IMR-90 (cell line): ENCODE data around the gene ASB1. TPM values are rescaled to one million over a fixed set of nuclear protein-coding genes. Genes with fewer than 3 reads are reported as not detected.

Source experiments
- ATAC-seq: fragments of 200-7000 bp; cut with Tn5 transposase; 2 replicates; pipeline ENCODE4 v1.9.1; 2020; ENCODE audit warnings: low read depth, mild to moderate bottlenecking, moderate library complexity
- BruUV-seq: library from RNA; stranded (reverse); fragments of 400-500 nt; replicated peaks from 2 replicates; lab custom pipeline; 2021; lab: Mats Ljungman, UMichigan
- CTCF ChIA-PET: fragments of 300-600 bp; formaldehyde crosslinking; extraction: SDS; loops from one replicate; lab custom pipeline; 2021; ENCODE audit warnings: antibody characterized with exemption; lab: Yijun Ruan, JAX
- POLR2A ChIA-PET: fragments of 300-600 bp; sonication (Branson Sonifier 250); formaldehyde crosslinking; loops from one replicate; lab custom pipeline; 2022; ENCODE audit warnings: antibody characterized with exemption; ENCODE audit not compliant: unreplicated experiment; lab: Charles Lee
- DNase-seq: peaks from one replicate; pipeline ENCODE4 v3.0.0; 2013
- H2AFZ ChIP-seq: replicated peaks from 2 replicates; pipeline ENCODE3; 2013; ENCODE audit warnings: low read length, mild to moderate bottlenecking; ENCODE audit not compliant: poor library complexity
- H2AK5ac ChIP-seq: 2 replicates; pipeline ENCODE4 v1.6.1; 2013; ENCODE audit warnings: low read depth, low read length, inconsistent platforms
- H2AK9ac ChIP-seq: replicated peaks from 2 replicates; pipeline ENCODE3; 2013; ENCODE audit warnings: mild to moderate bottlenecking, low read depth, low read length, moderate library complexity; ENCODE audit not compliant: poor library complexity
- H2BK120ac ChIP-seq: 2 replicates; pipeline ENCODE4 v1.6.1; 2013; ENCODE audit warnings: low read depth, low read length, inconsistent platforms
- H2BK15ac ChIP-seq: 3 replicates; pipeline ENCODE4 v1.6.1; 2013; ENCODE audit warnings: low read depth, low read length, inconsistent platforms
- H2BK20ac ChIP-seq: 2 replicates; pipeline ENCODE4 v1.6.1; 2013; ENCODE audit warnings: low read depth, mild to moderate bottlenecking, inconsistent platforms, low read length, moderate library complexity
- H2BK5ac ChIP-seq: 2 replicates; pipeline ENCODE4 v1.6.1; 2013; ENCODE audit warnings: mild to moderate bottlenecking, low read depth, low read length, inconsistent platforms; ENCODE audit not compliant: poor library complexity, severe bottlenecking
- H3K14ac ChIP-seq: replicated peaks from 2 replicates; pipeline ENCODE4 v1.6.1; 2013; ENCODE audit warnings: low read depth, low read length, inconsistent platforms
- H3K18ac ChIP-seq: 2 replicates; pipeline ENCODE4 v1.6.1; 2013; ENCODE audit warnings: low read depth, low read length, control low read depth
- H3K23ac ChIP-seq: 2 replicates; pipeline ENCODE4 v1.6.1; 2013; ENCODE audit warnings: low read depth, low read length, inconsistent platforms
- H3K27ac ChIP-seq: 2 replicates; pipeline ENCODE4 v1.5.1; 2013; ENCODE audit warnings: mild to moderate bottlenecking, control low read depth, low read length; ENCODE audit not compliant: insufficient read depth
- H3K27me3 ChIP-seq: 2 replicates; pipeline ENCODE4 v1.6.1; 2013; ENCODE audit warnings: low read length; ENCODE audit not compliant: control insufficient read depth, insufficient read depth
- H3K36me3 ChIP-seq: 2 replicates; pipeline ENCODE4 v1.6.1; 2013; ENCODE audit warnings: low read length, mixed read lengths; ENCODE audit not compliant: control insufficient read depth, insufficient read depth
- H3K4ac ChIP-seq: 2 replicates; pipeline ENCODE4 v1.6.1; 2013; ENCODE audit warnings: low read depth, low read length, inconsistent platforms
- H3K4me1 ChIP-seq: 2 replicates; pipeline ENCODE4 v1.6.1; 2013; ENCODE audit warnings: low read length, mixed read lengths; ENCODE audit not compliant: control insufficient read depth, insufficient read depth
- H3K4me2 ChIP-seq: 2 replicates; pipeline ENCODE4 v1.6.1; 2013; ENCODE audit warnings: low read depth, mild to moderate bottlenecking, control low read depth, low read length, moderate library complexity
- H3K4me3 ChIP-seq: 2 replicates; pipeline ENCODE4 v1.5.1; 2013; ENCODE audit warnings: low read depth, mild to moderate bottlenecking, control low read depth, low read length, moderate library complexity; ENCODE audit not compliant: insufficient read depth
- H3K56ac ChIP-seq: 2 replicates; pipeline ENCODE4 v1.6.1; 2013; ENCODE audit warnings: low read length, inconsistent platforms; ENCODE audit not compliant: insufficient read depth; ENCODE audit errors: extremely low read depth
- H3K79me1 ChIP-seq, 2 experiments: 2 replicates each; pipeline ENCODE4 v1.6.1; 2013; ENCODE audit warnings: low read length in 2 of 2, inconsistent platforms in 1 of 2, low read depth in 1 of 2
- H3K9ac ChIP-seq: 2 replicates; pipeline ENCODE4 v1.6.1; 2013; ENCODE audit warnings: low read depth, low read length, control low read depth
- H3K9me1 ChIP-seq: 2 replicates; pipeline ENCODE4 v1.6.1; 2013; ENCODE audit warnings: low read length, inconsistent platforms; ENCODE audit not compliant: insufficient read depth
- H3K9me3 ChIP-seq: 2 replicates; pipeline ENCODE4 v1.6.1; 2013; ENCODE audit warnings: low read length; ENCODE audit not compliant: control insufficient read depth, insufficient read depth
- H4K20me1 ChIP-seq: 2 replicates; pipeline ENCODE4 v1.6.1; 2013; ENCODE audit warnings: low read length, inconsistent platforms; ENCODE audit not compliant: insufficient read depth
- H4K5ac ChIP-seq: 2 replicates; pipeline ENCODE4 v1.6.1; 2013; ENCODE audit warnings: mild to moderate bottlenecking, low read depth, low read length, control low read depth
- H4K8ac ChIP-seq, 2 experiments: 2 replicates each; pipeline ENCODE4 v1.6.1; 2013; ENCODE audit warnings: low read depth in 2 of 2, low read length in 2 of 2, control low read depth in 1 of 2, inconsistent platforms in 1 of 2
- H4K91ac ChIP-seq: 2 replicates; pipeline ENCODE4 v1.6.1; 2013; ENCODE audit warnings: low read depth, low read length, inconsistent platforms; ENCODE audit not compliant: insufficient read depth
- FOS ChIP-seq: fragments of 150-350 bp; IDR thresholded peaks from 2 replicates; pipeline ENCODE4 v1.6.1; 2016; ENCODE audit warnings: low read depth, low read length
- MXI1 ChIP-seq: IDR thresholded peaks from 2 replicates; pipeline ENCODE4 v1.6.1; 2012; ENCODE audit warnings: low read depth, mild to moderate bottlenecking, low read length, moderate library complexity, borderline replicate concordance
- POLR2A ChIP-seq: IDR thresholded peaks from 2 replicates; pipeline ENCODE4 v1.6.1; 2012; ENCODE audit warnings: mild to moderate bottlenecking, low read depth, low read length
- RCOR1 ChIP-seq: IDR thresholded peaks from 2 replicates; pipeline ENCODE4 v1.6.1; 2012; ENCODE audit warnings: mild to moderate bottlenecking, low read length, improper control_type of control experiment; ENCODE audit not compliant: insufficient replicate concordance
- WGBS, 2 experiments: methylation state at CpG; one replicate each; pipeline versions ENCODE4 v1.1.5 to v1.1.7; 2013; ENCODE audit warnings: missing lambda C conversion rate in 2 of 2; ENCODE audit not compliant: insufficient read length in 1 of 2; ENCODE audit errors: extremely low coverage in 2 of 2; 5-methylcytosine and 5-hydroxymethylcytosine counted together
- dilution Hi-C: fragments of 300-500 bp; cut with HindIII; formaldehyde crosslinking; loops from one replicate; pipeline ENCODE4 v1.14.3; 2018; ENCODE audit warnings: low sequenced_read_pairs; ENCODE audit not compliant: unreplicated experiment
- in situ Hi-C: fragments of 300-500 bp; cut with MboI; formaldehyde crosslinking; loops from 3 replicates; pipeline ENCODE4 v1.14.3; 2019; ENCODE audit warnings: low sequenced_read_pairs, inconsistent platforms, mixed read lengths
- intact Hi-C: fragments of 100-400 bp; cut with micrococcal nuclease; formaldehyde crosslinking; loops from 2 replicates; pipeline ENCODE4 v1.10.0; 2022
- polyA plus RNA-seq, 3 experiments: library from polyadenylated mRNA; depleted of rRNA; stranded (reverse); fragments of >200 nt; gene quantifications; 2 replicates each; pipeline ENCODE4 v1.2.3, GENCODE V29; 2012; ENCODE audit warnings: low replicate concordance in 1 of 3
- total RNA-seq: library from RNA; depleted of rRNA; stranded (reverse); fragments of >200 nt; gene quantifications from 2 replicates; pipeline ENCODE4 v1.2.3, GENCODE V29; 2012

Gene ASB1
- total and polyA plus RNA-seq, 2 of the 4 experiments (the other 2 are of a cell fraction) = 23.5 to 37.3 TPM

DNA sequence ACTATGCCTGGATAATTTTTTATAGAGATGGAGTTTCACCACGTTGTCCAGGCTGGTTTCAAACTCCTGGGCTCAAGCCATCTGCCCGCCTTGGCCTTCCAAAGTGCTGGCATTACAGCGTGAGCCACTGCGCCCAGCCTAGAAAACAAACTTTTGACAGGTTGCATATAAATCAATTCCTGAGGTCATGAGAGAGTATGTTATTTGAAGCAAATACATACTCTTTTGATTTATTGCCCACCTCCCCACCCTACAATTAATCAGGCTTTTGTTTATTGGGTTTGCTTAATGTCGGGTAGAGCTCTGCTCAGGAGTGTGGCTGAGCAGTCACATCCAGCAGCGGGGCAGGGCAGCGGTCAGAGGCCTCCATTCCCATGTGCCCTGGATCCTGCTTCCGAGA lies 37.9 kb upstream of the ASB1 start:
- WGBS, 2 experiments = 65% methylated on average over 2 of the region's 8 CpGs; no CpG with 5 or more reads in 1 of the 2 experiments
- H3K9me3 ChIP-seq = no peaks in the 10 kb centered on the region
- intact Hi-C loops (no loop called here), dilution Hi-C loops (no loop called here), in situ Hi-C loops (no loop called here)
- H3K9me1 ChIP-seq = peaks cover 4% of the 10 kb centered on the region; the same call in 1 of the 2 replicates
- H3K79me1 ChIP-seq = peaks cover 0 to 4% of the 10 kb centered on the region in 2 experiments; a peak in 2 of 4 replicates
- H3K27ac ChIP-seq = no peak overlapping the region
- H3K14ac ChIP-seq = no peak overlapping the region
- no peak overlapping the region for H2AK9ac ChIP-seq
- H3K36me3 ChIP-seq = no peaks in the 10 kb centered on the region; the same call in 1 of the 2 replicates
- H3K23ac ChIP-seq = no peak overlapping the region
- no peak overlapping the region for H3K9ac ChIP-seq
- no TSS peak for BruUV-seq
- H3K4me1 ChIP-seq = peaks cover 4% of the 10 kb centered on the region
- TF ChIP-seq RCOR1 (no peak), MXI1 (no peak), POLR2A (no peak), FOS (no peak)
- no peak overlapping the region for H3K4me3 ChIP-seq
- H2BK20ac ChIP-seq = 0 out of 2 replicates have a peak overlapping the region, but pooled peaks have one; percentile 36
- no peak overlapping the region for H4K5ac ChIP-seq
- no peaks in the 10 kb centered on the region for H3K27me3 ChIP-seq
- no peak overlapping the region for H2AK5ac ChIP-seq
- no peak for ATAC-seq
- no peak overlapping the region for H3K18ac ChIP-seq
- no peak overlapping the region for H2AFZ ChIP-seq
- H2BK120ac ChIP-seq = no peak overlapping the region
- H3K56ac ChIP-seq = no peak overlapping the region
- CTCF ChIA-PET = interaction anchor here (0.7 kb wide), 1 partner anchor 200 kb away, joined by 3 read pairs; no protein-coding TSS in a partner anchor
- no peaks in the 10 kb centered on the region for H4K20me1 ChIP-seq
- no peak for DNase-seq
- POLR2A ChIA-PET = no interaction called here
- no peak overlapping the region for H3K4ac ChIP-seq
- no peak overlapping the region for H4K8ac ChIP-seq
- H3K4me2 ChIP-seq = no peak overlapping the region
- no peak overlapping the region for H2BK15ac ChIP-seq
- peak overlapping the region; percentile 48; the same call in 1 of the 2 replicates for H4K91ac ChIP-seq
- H2BK5ac ChIP-seq = no peak overlapping the region
